Measurements from ENCODE around the gene PSD. TPM values are rescaled to one million over a fixed set of nuclear protein-coding genes. Genes with fewer than 3 reads are reported as not detected.
A peak's percentile ranks its signal among the peaks of the same experiment; 100 is the strongest.

Gene PSD
- total and polyA plus RNA-seq, 2 donors (not counting 3 experiments of a cell fraction or from before 2014, with no cell fraction given), result 0.10 to 0.40 TPM

DNA sequence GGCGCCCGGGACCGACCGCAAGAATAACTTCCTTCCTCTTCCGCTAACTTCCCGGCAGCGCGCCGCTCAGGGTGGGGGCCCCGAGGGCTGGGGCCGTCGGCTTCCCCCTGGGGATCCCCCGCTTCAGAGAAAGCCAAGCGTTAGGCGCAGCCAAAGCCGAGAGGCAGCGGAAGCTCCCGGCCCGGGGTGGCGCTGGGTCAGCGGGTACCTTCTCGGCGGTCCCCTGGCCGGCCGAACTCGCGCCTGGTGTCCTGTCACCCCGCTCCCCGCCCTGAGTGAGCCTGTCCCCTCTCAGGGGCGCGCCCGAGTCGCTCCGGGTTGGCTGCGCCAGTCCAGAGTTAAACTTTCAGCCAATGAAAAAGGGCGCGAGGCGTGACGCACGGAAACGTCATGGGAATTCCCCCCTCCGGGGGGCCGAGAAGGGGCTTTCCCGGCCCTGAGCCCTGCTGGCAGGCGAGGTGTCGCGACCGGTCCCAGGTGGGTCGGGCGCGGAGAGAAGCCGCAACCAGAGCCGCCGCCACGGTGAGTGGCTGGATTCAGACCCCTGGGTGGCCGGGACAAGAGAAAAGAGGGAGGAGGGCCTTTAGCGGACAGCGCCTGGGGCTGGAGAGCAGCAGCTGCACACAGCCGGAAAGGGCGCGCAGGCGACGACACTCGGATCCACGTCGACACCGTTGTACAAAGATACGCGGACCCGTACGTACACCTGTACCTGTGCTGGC, 24.3 kb downstream of the PSD start:
- no peaks in the 10 kb centered on the region for H3K9me3 ChIP-seq (replicated peaks; ENCODE audit: control insufficient read depth, insufficient read depth, low read length)
- peak overlapping the region; percentile 85 for H2AFZ ChIP-seq (ENCODE audit: low read depth, low read length)
- intact Hi-C loops (cut with micrococcal nuclease) (loop anchor here (1.0 to 2.0 kb wide), 5 partner anchors 28 to 319 kb away; partner anchors contain the start of gene NOLC1), dilution Hi-C loops (cut with MboI; ENCODE audit: extremely low pct_ligation_motif_present, low sequenced_read_pairs) (no loop called here)
- FAIRE-seq, result peak; percentile 91
- peak; percentile 93 for DNase-seq (ENCODE audit: low read depth, low spot score)
- peak overlapping the region; percentile 81 for H3K9ac ChIP-seq (replicated peaks; ENCODE audit: extremely low read depth, insufficient read depth, low read length)
- H3K9me1 ChIP-seq (replicated peaks; ENCODE audit: control insufficient read depth, extremely low read depth, insufficient read depth, low read length), result no peaks in the 10 kb centered on the region
- BruUV-seq (replicated peaks), result no TSS peak
- no peaks in the 10 kb centered on the region for H4K20me1 ChIP-seq (replicated peaks; ENCODE audit: control insufficient read depth, extremely low read depth, insufficient read depth, low read length)
- no peaks in the 10 kb centered on the region for H3K79me2 ChIP-seq (ENCODE audit: control insufficient read depth, insufficient read depth, low read length)
- peak overlapping the region; percentile 4 to 60 (median 53) for H3K4me3 ChIP-seq (replicated peaks in 1 of 3; ENCODE audit: insufficient read depth in 1 of 3, low read depth in 1 of 3, low read length in 3 of 3)
- peaks cover 6% of the 10 kb centered on the region in 2 experiments for H3K27me3 ChIP-seq (ENCODE audit: control insufficient read depth in 2 of 2, insufficient read depth in 2 of 2, low read length in 2 of 2)
- TF ChIP-seq, protein P1, sequence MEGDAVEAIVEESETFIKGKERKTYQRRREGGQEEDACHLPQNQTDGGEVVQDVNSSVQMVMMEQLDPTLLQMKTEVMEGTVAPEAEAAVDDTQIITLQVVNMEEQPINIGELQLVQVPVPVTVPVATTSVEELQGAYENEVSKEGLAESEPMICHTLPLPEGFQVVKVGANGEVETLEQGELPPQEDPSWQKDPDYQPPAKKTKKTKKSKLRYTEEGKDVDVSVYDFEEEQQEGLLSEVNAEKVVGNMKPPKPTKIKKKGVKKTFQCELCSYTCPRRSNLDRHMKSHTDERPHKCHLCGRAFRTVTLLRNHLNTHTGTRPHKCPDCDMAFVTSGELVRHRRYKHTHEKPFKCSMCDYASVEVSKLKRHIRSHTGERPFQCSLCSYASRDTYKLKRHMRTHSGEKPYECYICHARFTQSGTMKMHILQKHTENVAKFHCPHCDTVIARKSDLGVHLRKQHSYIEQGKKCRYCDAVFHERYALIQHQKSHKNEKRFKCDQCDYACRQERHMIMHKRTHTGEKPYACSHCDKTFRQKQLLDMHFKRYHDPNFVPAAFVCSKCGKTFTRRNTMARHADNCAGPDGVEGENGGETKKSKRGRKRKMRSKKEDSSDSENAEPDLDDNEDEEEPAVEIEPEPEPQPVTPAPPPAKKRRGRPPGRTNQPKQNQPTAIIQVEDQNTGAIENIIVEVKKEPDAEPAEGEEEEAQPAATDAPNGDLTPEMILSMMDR (IDR thresholded peaks at IDR 0.05; ENCODE audit: extremely low read depth in 1 of 2, insufficient read depth in 1 of 2, low read depth in 1 of 2, low read length in 2 of 2), result no peak
- TF ChIP-seq MYC (IDR thresholded peaks at IDR 0.05; ENCODE audit: low read depth, low read length), result no peak
- TF ChIP-seq JUN (IDR thresholded peaks at IDR 0.05; ENCODE audit: borderline replicate concordance, insufficient read depth, insufficient read length, low read depth), result no peak
- no peak for TF ChIP-seq FOS (IDR thresholded peaks at IDR 0.05; ENCODE audit: borderline replicate concordance, insufficient read depth, low read length)
- TF ChIP-seq POLR2A (IDR thresholded peaks at IDR 0.05; ENCODE audit: low read depth, low read length), result no peak
- no peak for TF ChIP-seq EZH2 (IDR thresholded peaks at IDR 0.05; ENCODE audit: borderline replicate concordance, low read depth, low read length, severe bottlenecking)
- no peak for TF ChIP-seq POLR2AphosphoS5 (IDR thresholded peaks at IDR 0.05; ENCODE audit: insufficient read depth, low read depth, low read length)
- TF ChIP-seq, protein P2, sequence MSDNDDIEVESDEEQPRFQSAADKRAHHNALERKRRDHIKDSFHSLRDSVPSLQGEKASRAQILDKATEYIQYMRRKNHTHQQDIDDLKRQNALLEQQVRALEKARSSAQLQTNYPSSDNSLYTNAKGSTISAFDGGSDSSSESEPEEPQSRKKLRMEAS (IDR thresholded peaks at IDR 0.05; ENCODE audit: insufficient read depth, insufficient read length), result no peak
- TF ChIP-seq GATA2 (IDR thresholded peaks at IDR 0.05; ENCODE audit: insufficient read depth, insufficient read length, low read depth, low read length), result no peak
- H3K27ac ChIP-seq (ENCODE audit: insufficient read depth, low read depth, low read length), result peak overlapping the region; percentile 87
- H3K4me2 ChIP-seq (ENCODE audit: insufficient read depth, low read length), result peak overlapping the region; percentile 44
- CTCF ChIA-PET, result interaction anchor here (0.7 to 9.2 kb wide), 19 partner anchors 8 to 276 kb away, joined by 3 to 168 read pairs (median 5); partner anchors contain the start of genes ACTR1A, CUEDC2 and FBXL15
- H3K4me1 ChIP-seq (ENCODE audit: control insufficient read depth, extremely low read depth, insufficient read depth, low read length), result peaks cover 14% of the 10 kb centered on the region
- H3K36me3 ChIP-seq (ENCODE audit: control insufficient read depth in 2 of 2, extremely low read depth in 1 of 2, insufficient read depth in 2 of 2, low read length in 2 of 2), result peaks cover 0 to 12% of the 10 kb centered on the region in 2 experiments
- POLR2A ChIA-PET, result interaction anchor here (0.6 kb wide), 3 partner anchors 49 to 251 kb away, joined by 3 to 5 read pairs (median 5); no protein-coding TSS in a partner anchor
